Heart left ventricle (tissue), 13 donors: ENCODE measurements around the gene CERT1.

ENCODE experiments used
- CTCF ChIP-seq, 12 donors: fragments of 200-600 bp; sonication (generic) in 4 of 12; IDR thresholded peaks; one replicate each; pipeline versions ENCODE4 v1.5.0 to v1.8.0; 2018 to 2022; ENCODE audit warnings: antibody characterized with exemption in 12 of 12, mild to moderate bottlenecking in 5 of 12
- POLR2A ChIP-seq, 2 donors: fragments of 450-650 bp; IDR thresholded peaks; one replicate each; pipeline ENCODE4 v1.6.1; 2017; ENCODE audit warnings: antibody characterized with exemption in 2 of 2, mild to moderate bottlenecking in 2 of 2, moderate library complexity in 2 of 2
- donor health status: ischemic (EF 13 %, LVEDD 7.1; RV severe dilation, severe dysfunction).
- donor health status: DM: no; HTN: yes; CAD: no.
- donor health status: DM: no; HTN: no; CAD: no.
- donor health status: ischemic (EF 25% LVEDD 6.9; RV normal size, moderate dysfunction).
- donor health status: ischemic (EF 25% LVEDD 5.7; RV mildly dilated, moderate dysfunction).
- donor health status: ischemic (EF 35%, LVEDD 5.7; RV mildly dilated, moderate dysfunction).
- donor health status: nonischemic (EF 11% LVEDD 7.7; RV severe dilation, severe dysfunction).
- donor health status: DM: yes; HTN: yes; CAD: no.
- donor health status: PGD.
- donor health status: ischemic (EF 29% LVEDD 5.4; RV normal size, mild dysfunction).
- donor health status: nonischemic (EF 23%, LVEDD 6.1; RV moderate dilation, normal function).

- no peak for TF ChIP-seq CTCF (IDR thresholded peaks at IDR 0.05)
- TF ChIP-seq POLR2A (IDR thresholded peaks at IDR 0.05), result no peak
Measured at GRCh38 chr5:75457161-75457560, 54.3 kb downstream of the CERT1 start.
